Mesenchymal stem cell (in vitro differentiated cells and primary cell): Measurements from ENCODE around the gene PKIB. TPM values are rescaled to one million over a fixed set of nuclear protein-coding genes. Genes with fewer than 3 reads are reported as not detected.

Source experiments
- DNase-seq: peaks from one replicate; pipeline ENCODE4 v3.0.0-alpha.2; 2013
- H2AFZ ChIP-seq: one replicate; pipeline ENCODE4 v1.6.1; 2013; ENCODE audit warnings: low read depth, mild to moderate bottlenecking, control low read depth, inconsistent platforms, low read length, moderate library complexity
- H2AK5ac ChIP-seq: 2 replicates; pipeline ENCODE4 v1.6.1; 2013; ENCODE audit warnings: low read length, moderate library complexity, mild to moderate bottlenecking, inconsistent platforms; ENCODE audit not compliant: severe bottlenecking
- H2BK120ac ChIP-seq: one replicate; pipeline ENCODE4 v1.6.1; 2013; ENCODE audit warnings: low read depth, mild to moderate bottlenecking, inconsistent platforms, low read length, moderate library complexity
- H2BK12ac ChIP-seq, 2 experiments: one replicate each; pipeline ENCODE4 v1.6.1; 2013; ENCODE audit warnings: inconsistent platforms in 2 of 2, low read length in 2 of 2, mild to moderate bottlenecking in 2 of 2, moderate library complexity in 2 of 2, control low read depth in 1 of 2
- H2BK15ac ChIP-seq: one replicate; pipeline ENCODE4 v1.6.1; 2013; ENCODE audit warnings: mild to moderate bottlenecking, low read depth, inconsistent platforms; ENCODE audit not compliant: poor library complexity, severe bottlenecking
- H2BK5ac ChIP-seq: 2 replicates; pipeline ENCODE4 v1.6.1; 2013; ENCODE audit warnings: low read depth, mild to moderate bottlenecking, low read length, control low read depth, inconsistent platforms; ENCODE audit not compliant: poor library complexity, severe bottlenecking
- H3K14ac ChIP-seq, 2 experiments: one replicate each; pipeline ENCODE4 v1.6.1; 2013; ENCODE audit warnings: inconsistent platforms in 2 of 2, low read length in 2 of 2, control low read depth in 1 of 2, mild to moderate bottlenecking in 1 of 2, moderate library complexity in 1 of 2
- H3K18ac ChIP-seq, 2 experiments: one replicate each; pipeline ENCODE4 v1.6.1; 2013; ENCODE audit warnings: inconsistent platforms in 2 of 2, low read length in 2 of 2, control low read depth in 1 of 2, low read depth in 1 of 2, mild to moderate bottlenecking in 1 of 2
- H3K23ac ChIP-seq, 2 experiments: one replicate each; pipeline ENCODE4 v1.6.1; 2013; ENCODE audit warnings: inconsistent platforms in 2 of 2, low read length in 2 of 2, mild to moderate bottlenecking in 2 of 2, moderate library complexity in 2 of 2, control low read depth in 1 of 2
- H3K27ac ChIP-seq: 2 replicates; pipeline ENCODE4 v1.5.1; 2013; ENCODE audit warnings: mild to moderate bottlenecking, moderate library complexity, low read length, control low read depth, inconsistent platforms; ENCODE audit not compliant: poor library complexity, severe bottlenecking
- H3K27me3 ChIP-seq, 2 experiments: 2 replicates each; pipeline versions ENCODE4 v1.6.1 to v1.7.0; 2013; ENCODE audit warnings: low read length in 2 of 2, mild to moderate bottlenecking in 2 of 2, moderate library complexity in 2 of 2, control low read depth in 1 of 2, inconsistent platforms in 1 of 2; ENCODE audit not compliant: control insufficient read depth in 1 of 2, insufficient read depth in 1 of 2
- H3K36me3 ChIP-seq, 2 experiments: 2 replicates each; pipeline versions ENCODE4 v1.6.1 to v1.7.0; 2013; ENCODE audit warnings: low read length in 2 of 2, control low read depth in 1 of 2, inconsistent platforms in 1 of 2, low read depth in 1 of 2, mild to moderate bottlenecking in 1 of 2; ENCODE audit not compliant: insufficient read depth in 2 of 2, control insufficient read depth in 1 of 2
- H3K4ac ChIP-seq, 2 experiments: one replicate each; pipeline ENCODE4 v1.6.1; 2013; ENCODE audit warnings: inconsistent platforms in 2 of 2, low read length in 2 of 2, mild to moderate bottlenecking in 2 of 2, moderate library complexity in 2 of 2, control low read depth in 1 of 2, low read depth in 1 of 2
- H3K4me1 ChIP-seq: 2 replicates; pipeline ENCODE4 v1.6.1; 2013; ENCODE audit warnings: low read depth, low read length, control low read depth; ENCODE audit not compliant: control insufficient read depth, insufficient read depth
- H3K4me2 ChIP-seq: 2 replicates; pipeline ENCODE4 v1.6.1; 2013; ENCODE audit warnings: low read length, mild to moderate bottlenecking, inconsistent platforms; ENCODE audit not compliant: poor library complexity, severe bottlenecking
- H3K4me3 ChIP-seq, 2 experiments: 2 replicates each; pipeline versions ENCODE4 v1.5.1 to v1.7.0; 2013; ENCODE audit warnings: low read length in 2 of 2, mild to moderate bottlenecking in 2 of 2, control low read depth in 1 of 2, low read depth in 1 of 2; ENCODE audit not compliant: insufficient read depth in 1 of 2
- H3K79me1 ChIP-seq: replicated peaks from 2 replicates; pipeline ENCODE4 v1.6.1; 2013; ENCODE audit warnings: mild to moderate bottlenecking, control low read depth, low read length, inconsistent platforms; ENCODE audit not compliant: poor library complexity, severe bottlenecking
- H3K9ac ChIP-seq: 2 replicates; pipeline ENCODE4 v1.7.0; 2013; ENCODE audit warnings: mild to moderate bottlenecking, low read length, moderate library complexity
- H3K9me3 ChIP-seq: 2 replicates; pipeline ENCODE4 v1.7.0; 2013; ENCODE audit warnings: mild to moderate bottlenecking, low read length; ENCODE audit not compliant: control insufficient read depth
- H4K8ac ChIP-seq: one replicate; pipeline ENCODE4 v1.6.1; 2013; ENCODE audit warnings: inconsistent platforms, mild to moderate bottlenecking, low read length, moderate library complexity
- H4K91ac ChIP-seq: one replicate; pipeline ENCODE4 v1.6.1; 2013; ENCODE audit warnings: mild to moderate bottlenecking, low read length, inconsistent platforms
- WGBS: methylation state at CpG from one replicate; pipeline ENCODE4 v1.1.7; 2013; ENCODE audit warnings: mixed read lengths; 5-methylcytosine and 5-hydroxymethylcytosine counted together
- polyA plus RNA-seq, 2 experiments: library from polyadenylated mRNA; stranded (reverse); fragments of 200-250 nt; gene quantifications; one replicate each; pipeline ENCODE4 v1.2.3, GENCODE V29; 2013

Gene PKIB
- 38.9 TPM for polyA plus RNA-seq (2013, experiment 1 of 2)
- polyA plus RNA-seq (2013, experiment 2 of 2) = 41.0 TPM

GRCh38 chr6:122609881-122610689, at the start of gene PKIB:
Gene PKIB, plus strand, starts transcription at chr6:122610405. Its CDS starts 107,390 bp downstream, at chr6:122717795.
- H2AFZ ChIP-seq = peak within 1 kb of the TSS; percentile 77
- DNase-seq = peak; percentile 87
- peak within 1 kb of the TSS; percentile 95 for H3K4me2 ChIP-seq
- H4K91ac ChIP-seq = peak within 1 kb of the TSS; percentile 82
- peak within 1 kb of the TSS; percentile 25 for H2BK5ac ChIP-seq
- peak within 1 kb of the TSS; percentile 79 for H3K9ac ChIP-seq
- H3K27me3 ChIP-seq = peaks cover 0 to 14% of the 10 kb centered on the region in 2 experiments
- H2BK12ac ChIP-seq = peak within 1 kb of the TSS in 1 of 2 experiments; percentile 72
- 8% methylated on average over 60 of the region's 66 CpGs for WGBS
- peak within 1 kb of the TSS in 1 of 2 experiments; percentile 99 for H3K23ac ChIP-seq
- H4K8ac ChIP-seq = peak within 1 kb of the TSS; percentile 53
- no peak within 1 kb of the TSS for H2AK5ac ChIP-seq
- peak within 1 kb of the TSS in 1 of 2 experiments; percentile 85 for H3K4ac ChIP-seq
- peak within 1 kb of the TSS; percentile 39 for H2BK120ac ChIP-seq
- peaks cover 5% of the 10 kb centered on the region for H3K79me1 ChIP-seq
- H3K9me3 ChIP-seq = no peaks in the 10 kb centered on the region
- peak within 1 kb of the TSS; percentile 44 for H2BK15ac ChIP-seq
- peak within 1 kb of the TSS; percentile 87 to 97 for H3K18ac ChIP-seq
- peak within 1 kb of the TSS; percentile 35 for H3K27ac ChIP-seq
- H3K4me1 ChIP-seq = peaks cover 3% of the 10 kb centered on the region
- H3K4me3 ChIP-seq = peak within 1 kb of the TSS; percentile 83 to 94
- H3K36me3 ChIP-seq = no peaks in the 10 kb centered on the region
- H3K14ac ChIP-seq = peak within 1 kb of the TSS in 1 of 2 experiments; percentile 76

DNA sequence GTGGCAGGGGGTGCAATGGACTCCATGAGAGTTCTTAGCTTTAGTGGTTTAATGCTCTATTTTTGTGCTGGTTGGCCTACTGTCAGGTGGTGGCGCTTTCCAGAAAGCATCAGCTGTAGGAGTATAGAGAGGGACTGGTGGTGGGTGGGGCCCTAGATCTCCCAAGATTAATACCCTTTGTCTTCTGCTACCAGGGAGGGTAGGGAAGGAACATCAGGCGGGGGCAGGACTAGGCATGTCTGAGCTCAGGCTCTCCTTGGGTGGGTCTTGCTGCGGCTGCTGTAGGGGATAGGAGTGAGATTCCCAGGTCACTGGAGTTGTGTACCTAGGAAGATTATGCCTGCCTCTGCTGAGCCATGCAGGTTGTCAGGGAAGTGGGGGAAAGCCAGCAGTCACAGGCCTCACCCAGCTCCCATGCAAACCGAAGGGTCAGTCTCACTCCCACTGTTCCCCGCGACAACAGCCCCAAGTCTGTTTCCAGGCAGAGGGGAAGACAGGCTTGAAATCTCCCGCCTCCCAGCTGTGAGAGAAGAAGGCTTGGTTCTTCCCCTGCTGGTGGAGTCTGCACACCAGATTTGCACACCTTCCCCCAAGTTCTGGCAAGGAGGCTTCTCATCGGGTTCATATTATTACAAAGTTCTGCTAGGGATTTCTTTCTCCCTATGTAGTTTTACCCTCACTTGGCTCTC, 46.7 kb upstream of the PKIB start:
- 94% methylated on average over 8 of the region's 8 CpGs for WGBS
- Histone ChIP-seq H2BK15ac (no peak overlapping the region), H3K4me3 (no peak overlapping the region)

DNA sequence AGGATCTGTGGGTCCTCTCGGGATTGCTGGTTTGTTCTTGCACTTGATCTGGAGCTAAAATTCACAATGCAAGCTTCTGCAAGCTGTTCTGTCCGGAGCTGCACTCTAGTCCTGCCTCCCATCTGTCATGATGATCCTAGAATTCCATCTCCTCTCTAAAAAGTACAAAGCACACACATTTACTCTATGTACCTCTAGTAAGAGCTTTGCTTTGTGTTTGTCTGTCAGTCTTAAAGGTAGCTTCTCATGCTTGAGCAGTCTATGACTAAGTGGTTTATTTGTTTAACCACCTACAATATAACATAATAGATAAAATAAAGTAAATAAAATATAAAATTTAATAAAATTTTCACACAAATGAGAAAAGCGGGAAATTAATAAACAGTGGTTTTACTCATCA, 46.0 kb upstream of the PKIB start:
- no peak overlapping the region for H3K27ac ChIP-seq
- no peak overlapping the region for H2BK120ac ChIP-seq
- no peaks in the 10 kb centered on the region for H3K27me3 ChIP-seq
- H2BK12ac ChIP-seq = no peak overlapping the region
- DNase-seq = no peak
- peaks cover 6% of the 10 kb centered on the region for H3K4me1 ChIP-seq
- H2AK5ac ChIP-seq = no peak overlapping the region
- no peak overlapping the region for H4K91ac ChIP-seq
- H3K4me2 ChIP-seq = no peak overlapping the region
- H3K14ac ChIP-seq = no peak overlapping the region
- H4K8ac ChIP-seq = no peak overlapping the region
- WGBS = 100% methylated on average over 1 of the region's 3 CpGs
- no peaks in the 10 kb centered on the region for H3K36me3 ChIP-seq
- H3K23ac ChIP-seq = no peak overlapping the region
- H3K4me3 ChIP-seq = no peak overlapping the region
- no peak overlapping the region for H2BK5ac ChIP-seq
- no peak overlapping the region for H3K9ac ChIP-seq
- no peak overlapping the region for H3K4ac ChIP-seq
- H3K79me1 ChIP-seq = no peaks in the 10 kb centered on the region
- no peak overlapping the region for H3K18ac ChIP-seq
- no peak overlapping the region for H2AFZ ChIP-seq
- peaks cover 3% of the 10 kb centered on the region for H3K9me3 ChIP-seq
- no peak overlapping the region for H2BK15ac ChIP-seq

More for the DNA sequence above, 46.7 kb upstream of the PKIB start:
- Histone ChIP-seq H2BK5ac (no peak overlapping the region), H3K79me1 (no peaks in the 10 kb centered on the region), H3K27ac (no peak overlapping the region), H3K36me3 (no peaks in the 10 kb centered on the region), H3K14ac (no peak overlapping the region), H3K4me1 (no peaks in the 10 kb centered on the region), H4K91ac (no peak overlapping the region), H2AFZ (no peak overlapping the region), H3K9ac (no peak overlapping the region), H3K4ac (no peak overlapping the region), H4K8ac (no peak overlapping the region), H3K4me2 (no peak overlapping the region), H3K9me3 (peaks cover 3% of the 10 kb centered on the region), H3K27me3 (no peaks in the 10 kb centered on the region), H2AK5ac (no peak overlapping the region), H2BK120ac (no peak overlapping the region), H3K18ac (no peak overlapping the region), H3K23ac (no peak overlapping the region), H2BK12ac (no peak overlapping the region)
- DNase-seq = no peak

- no peak overlapping the region for H3K27ac ChIP-seq
- H2AFZ ChIP-seq = no peak overlapping the region
- no peak overlapping the region for H2BK120ac ChIP-seq
- no peak overlapping the region for H3K4me2 ChIP-seq
- no peak overlapping the region for H3K14ac ChIP-seq
- no peak overlapping the region for H4K91ac ChIP-seq
- no peak for DNase-seq
- H2BK5ac ChIP-seq = no peak overlapping the region
- peaks cover 10% of the 10 kb centered on the region for H3K4me1 ChIP-seq
- peaks cover 3% of the 10 kb centered on the region for H3K9me3 ChIP-seq
- no peak overlapping the region for H3K18ac ChIP-seq
- no peak overlapping the region for H2BK12ac ChIP-seq
- H4K8ac ChIP-seq = no peak overlapping the region
- no peak overlapping the region for H2AK5ac ChIP-seq
- no peaks in the 10 kb centered on the region for H3K79me1 ChIP-seq
- no peaks in the 10 kb centered on the region for H3K27me3 ChIP-seq
- no peak overlapping the region for H3K4me3 ChIP-seq
- no peaks in the 10 kb centered on the region for H3K36me3 ChIP-seq
- H3K9ac ChIP-seq = no peak overlapping the region
- H3K23ac ChIP-seq = no peak overlapping the region
- no peak overlapping the region for H3K4ac ChIP-seq
- H2BK15ac ChIP-seq = no peak overlapping the region
Observed at GRCh38 chr6:122565708-122566107, 44.5 kb upstream of the PKIB start.
